RCC 7860 (cell line): ENCODE data around the gene LRRK1.

Experiments used
- DNase-seq: peaks from one replicate; pipeline ENCODE4 v3.0.0-alpha.2; 2015; ENCODE audit warnings: low spot score
- FAIRE-seq: peaks from 2 replicates; lab custom pipeline; 2012; peaks lifted over from hg19 to GRCh38; lab: Jason Lieb, UNC

The LRRK1 gene

DNA sequence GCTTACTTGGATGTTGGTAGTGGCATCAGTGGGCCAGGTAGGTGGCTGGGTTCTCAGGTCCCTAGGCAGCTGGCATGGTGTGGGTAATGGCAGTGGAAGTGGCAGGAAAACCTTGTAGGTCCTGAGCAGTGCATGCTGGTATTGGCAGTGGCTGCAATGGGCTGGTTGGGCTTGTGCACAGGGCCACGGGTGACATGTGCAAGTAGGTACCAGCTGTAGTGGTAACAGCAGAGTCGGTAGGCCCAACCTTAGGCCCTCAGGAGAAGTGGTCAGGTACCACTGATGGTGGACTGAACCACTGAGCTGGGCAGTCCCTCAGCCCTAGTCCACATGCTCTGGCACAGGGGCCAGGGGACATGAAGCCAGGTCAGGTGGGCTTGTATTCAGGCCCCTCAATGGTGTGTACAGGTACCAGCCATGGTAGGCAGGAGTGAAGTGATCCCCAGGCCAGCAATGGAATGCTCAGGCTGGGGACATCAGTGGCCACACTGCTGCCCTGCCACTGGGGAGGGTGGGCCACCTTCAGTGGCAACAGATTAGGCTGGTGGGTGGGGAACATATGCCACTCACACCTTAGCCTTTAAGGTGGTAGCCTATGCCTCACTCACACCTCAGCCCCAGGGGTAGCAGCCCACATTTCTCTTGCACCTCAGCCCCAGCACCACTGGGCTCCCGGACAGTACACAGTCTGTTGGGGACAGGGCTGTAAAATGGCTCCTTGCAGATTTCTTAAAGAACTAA is 118.1 kb downstream of the LRRK1 start:
- no peak for FAIRE-seq
- DNase-seq: no peak

DNA sequence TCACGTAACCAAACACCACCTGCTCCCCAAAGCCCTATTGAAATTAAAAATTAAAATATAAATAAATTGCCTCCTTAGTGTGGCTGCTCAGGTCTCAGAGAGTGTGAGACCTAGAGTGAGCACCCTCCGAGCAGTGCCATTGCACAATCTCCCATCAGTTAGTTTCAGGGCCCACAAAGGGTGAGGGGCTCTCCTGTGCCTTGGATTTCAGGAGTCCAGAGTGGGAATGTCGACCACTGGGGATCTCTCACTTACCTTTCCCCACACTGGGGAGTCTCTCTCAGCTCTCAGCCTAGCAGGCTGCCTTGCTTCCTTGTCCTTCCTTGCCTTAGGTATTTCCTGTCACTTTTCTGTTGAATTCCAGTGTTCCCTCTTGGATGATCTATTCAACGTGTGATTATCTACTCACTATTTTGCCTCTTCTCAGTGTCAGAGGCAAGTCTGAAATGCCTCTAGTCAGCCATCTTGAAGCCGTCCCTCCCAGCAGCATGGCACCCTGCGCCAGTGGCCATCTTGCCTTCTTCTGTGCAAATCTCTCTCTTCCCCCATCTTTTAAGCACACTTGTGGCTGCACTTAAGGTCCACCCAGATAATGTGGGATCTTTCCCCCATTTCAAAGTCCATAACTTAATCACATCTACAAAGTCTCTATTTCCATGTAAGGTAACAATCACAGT is 119.3 kb downstream of the LRRK1 start:
- FAIRE-seq (no peak), DNase-seq (no peak)

DNA sequence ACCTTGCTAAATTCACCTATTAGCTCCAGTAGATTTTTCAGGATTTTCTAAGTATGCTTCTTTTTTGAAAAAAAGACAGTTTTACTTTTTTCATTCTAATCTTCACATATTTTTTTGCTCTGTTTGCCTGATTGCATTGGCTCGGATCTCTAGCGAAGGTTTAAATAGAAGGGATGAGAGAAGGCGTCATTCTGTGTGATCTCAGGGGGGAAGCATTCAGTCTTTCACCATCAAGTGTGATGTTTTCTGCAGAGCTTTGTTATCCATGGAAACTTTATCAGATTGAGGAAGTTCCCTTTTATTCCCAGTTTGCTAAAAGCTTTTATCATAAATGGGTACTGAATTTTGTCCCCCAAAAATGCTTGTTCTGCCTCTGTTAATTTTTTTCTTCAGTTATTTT is 120.3 kb downstream of the LRRK1 start:
- FAIRE-seq: no peak
- DNase-seq: no peak

DNA sequence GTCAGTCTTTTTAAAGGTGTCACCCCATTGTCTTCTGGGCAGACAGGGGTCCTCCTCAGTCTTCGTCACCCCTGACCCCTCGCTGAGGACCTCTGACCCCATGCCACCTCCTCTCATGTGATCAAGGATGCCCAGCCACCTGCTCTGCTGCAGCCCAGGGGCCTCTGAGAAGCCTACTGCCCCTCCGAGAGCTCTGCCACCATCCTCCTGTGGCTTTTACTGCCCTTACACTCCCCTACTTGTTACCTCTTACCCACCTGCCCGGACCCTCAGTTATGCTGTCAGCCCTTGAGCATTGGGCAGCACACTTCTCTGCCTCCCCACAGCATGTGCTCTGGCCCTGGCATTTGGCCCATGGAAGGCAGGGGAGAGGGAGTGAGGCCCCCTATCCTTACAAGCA is 123.2 kb downstream of the LRRK1 start:
- DNase-seq (no peak), FAIRE-seq (no peak)

DNA sequence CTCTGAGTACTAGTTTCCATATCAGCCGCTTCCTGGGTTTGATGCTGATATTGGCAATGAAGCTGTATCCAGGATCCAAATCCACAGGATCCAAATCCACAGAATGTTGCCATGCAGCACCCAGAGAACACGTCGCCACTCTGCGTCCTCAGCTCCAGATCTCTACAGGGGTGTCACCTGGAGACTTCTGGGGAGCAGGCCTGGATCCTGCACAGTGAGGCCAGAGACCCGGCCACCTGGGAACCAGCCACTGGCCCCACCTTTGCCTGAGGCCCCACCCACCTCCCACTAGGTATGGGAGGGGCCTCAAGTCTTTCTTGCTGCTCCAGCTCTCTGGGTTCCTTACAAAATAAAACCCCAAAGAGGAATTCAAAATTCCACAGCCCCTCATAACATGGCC is 123.9 kb downstream of the LRRK1 start:
- no peak for FAIRE-seq

DNA sequence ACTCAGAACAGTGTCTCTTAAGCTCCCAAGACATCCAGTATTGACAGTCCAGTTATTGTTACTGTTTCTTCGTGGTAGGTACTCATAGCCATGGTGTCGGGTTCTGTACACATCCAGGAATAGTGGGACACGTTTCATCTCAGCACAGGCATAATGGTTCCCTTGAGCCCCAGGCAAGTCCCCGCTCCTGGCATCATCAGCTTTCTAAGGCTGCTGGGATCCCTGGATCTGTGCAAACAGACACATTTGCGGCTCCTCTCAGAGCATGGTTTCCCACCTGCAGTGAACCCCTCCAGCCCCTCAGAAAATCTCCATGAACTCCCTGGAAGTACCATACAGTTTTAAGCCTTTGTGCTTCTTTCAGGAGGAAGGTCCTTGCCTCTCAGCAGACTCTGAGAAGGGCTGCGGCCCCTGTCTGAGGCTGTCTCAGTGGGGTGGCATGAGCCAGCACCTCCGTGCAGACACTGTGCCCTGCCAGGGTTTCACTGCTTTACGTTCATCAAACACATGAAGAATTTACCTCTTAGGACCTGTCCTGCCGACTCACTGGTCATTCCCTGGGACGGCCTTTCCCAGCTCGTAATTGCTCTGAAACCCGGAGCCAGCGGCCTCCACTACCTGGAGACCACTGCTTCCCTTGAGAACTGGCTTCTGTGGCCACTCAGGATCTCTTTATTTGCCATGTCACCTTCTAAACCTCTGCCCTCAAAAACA is 124.9 kb downstream of the LRRK1 start:
- FAIRE-seq: no peak

More for the DNA sequence above, 123.9 kb downstream of the LRRK1 start:
- DNase-seq: no peak

DNA sequence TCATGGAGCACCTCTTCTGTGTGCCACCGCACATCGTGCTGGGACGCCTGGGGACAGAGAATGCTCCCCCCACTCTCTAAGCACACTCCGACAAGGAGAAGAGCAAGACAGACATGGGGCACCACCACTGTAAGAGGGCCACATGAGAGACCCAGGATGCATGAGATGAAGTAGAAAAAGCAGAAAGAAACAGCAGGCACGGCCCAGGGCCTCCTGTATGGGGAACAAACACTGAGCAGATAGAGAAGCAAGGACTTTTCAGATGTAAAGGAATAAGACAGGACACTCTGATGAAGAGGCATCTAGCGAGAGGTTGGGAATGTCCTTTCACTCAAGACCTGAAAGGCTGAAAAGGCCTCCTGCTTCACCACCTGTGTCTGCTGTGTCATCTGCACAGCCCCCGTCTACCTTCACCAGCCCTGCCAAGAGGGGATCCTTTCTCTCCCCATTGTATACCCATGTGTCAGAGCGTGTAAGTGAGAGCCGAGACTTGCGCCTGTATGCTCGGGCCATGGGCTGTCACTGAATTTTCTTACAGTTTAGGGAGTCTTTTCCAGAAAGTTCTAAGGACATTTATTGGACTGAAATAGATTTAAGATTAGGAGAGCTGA is 125.6 kb downstream of the LRRK1 start:
- DNase-seq (no peak), FAIRE-seq (no peak)

More for the DNA sequence above, 124.9 kb downstream of the LRRK1 start:
- DNase-seq: no peak

DNA sequence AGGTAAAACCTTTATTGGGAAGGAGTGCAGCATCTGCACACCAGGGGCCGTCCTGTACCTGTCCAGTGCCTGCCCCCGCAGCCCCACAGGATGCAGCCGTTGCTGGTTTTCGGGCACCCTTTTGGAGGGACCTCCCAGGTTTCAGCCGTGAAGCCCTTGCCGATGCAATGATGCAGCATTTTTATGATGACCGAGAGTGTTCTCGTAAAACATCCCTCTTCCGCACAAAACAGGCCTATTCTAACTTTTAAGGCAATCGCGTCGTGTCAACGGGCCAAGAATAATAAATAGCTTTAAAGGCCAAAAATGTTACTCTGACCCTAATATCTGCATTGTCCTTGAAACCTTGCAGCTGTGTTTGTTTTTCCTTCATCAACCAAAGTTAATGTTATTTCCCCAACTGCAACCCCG is 126.1 kb downstream of the LRRK1 start:
- FAIRE-seq: no peak
- no peak for DNase-seq

DNA sequence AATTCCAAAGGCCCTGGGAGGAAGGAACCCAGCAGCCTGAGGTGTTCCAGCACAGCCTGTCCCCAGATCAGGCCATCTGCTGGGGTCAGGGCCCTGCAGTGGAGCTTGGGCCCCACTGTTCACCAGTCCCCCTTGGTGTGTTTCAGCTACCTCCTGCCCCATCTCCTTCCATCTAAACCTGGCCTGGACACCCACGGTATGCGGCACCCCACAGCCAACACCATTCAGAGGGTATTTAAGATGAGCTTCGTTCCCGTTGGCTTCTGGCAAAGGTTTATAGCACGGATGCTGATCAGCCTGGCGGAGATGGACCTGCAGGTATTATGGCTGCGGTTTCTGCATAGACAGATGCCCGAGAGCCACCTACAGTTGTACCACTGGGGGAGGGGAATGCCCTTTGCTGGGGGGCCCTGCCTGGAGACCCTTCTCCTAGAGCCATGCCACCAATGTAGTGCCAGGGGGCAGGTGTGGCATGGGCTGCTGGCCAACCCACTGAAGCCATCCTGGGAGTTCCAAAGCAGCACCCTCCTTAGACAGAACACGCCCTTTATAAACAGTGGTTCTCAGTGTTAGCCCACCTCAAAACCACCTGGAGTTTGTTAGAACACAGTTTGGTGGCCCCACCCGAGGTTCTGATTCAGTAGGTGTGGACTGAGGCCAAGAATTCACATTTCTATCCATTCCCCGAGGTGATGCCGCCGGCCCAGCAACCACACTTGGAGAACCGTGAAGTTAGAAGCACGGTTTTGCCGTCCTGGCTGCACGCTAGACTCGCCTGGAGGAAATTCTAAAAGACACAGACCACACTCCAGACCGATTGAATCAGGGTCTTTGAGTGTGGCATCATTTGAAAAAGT is 126.9 kb downstream of the LRRK1 start:
- DNase-seq (no peak), FAIRE-seq (no peak)

DNA sequence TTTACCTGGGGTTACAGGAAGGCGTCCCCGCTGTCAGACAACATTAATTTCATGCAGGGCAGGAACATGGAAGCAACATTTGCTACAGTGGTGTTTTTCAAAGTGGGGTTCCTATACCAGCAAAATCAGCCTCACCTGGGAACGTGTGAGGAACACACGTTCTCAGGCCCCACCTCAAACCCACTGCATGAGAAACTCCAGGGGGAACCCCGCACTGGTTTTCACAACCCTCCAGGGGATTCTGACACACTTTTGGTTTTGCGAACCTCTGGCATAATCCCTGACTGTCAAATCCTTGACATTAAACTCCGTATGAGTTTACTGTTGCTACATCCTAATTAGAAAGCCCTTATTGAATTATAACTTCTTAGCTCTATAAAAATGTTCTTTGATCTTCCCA is 127.7 kb downstream of the LRRK1 start:
- no peak for FAIRE-seq

DNA sequence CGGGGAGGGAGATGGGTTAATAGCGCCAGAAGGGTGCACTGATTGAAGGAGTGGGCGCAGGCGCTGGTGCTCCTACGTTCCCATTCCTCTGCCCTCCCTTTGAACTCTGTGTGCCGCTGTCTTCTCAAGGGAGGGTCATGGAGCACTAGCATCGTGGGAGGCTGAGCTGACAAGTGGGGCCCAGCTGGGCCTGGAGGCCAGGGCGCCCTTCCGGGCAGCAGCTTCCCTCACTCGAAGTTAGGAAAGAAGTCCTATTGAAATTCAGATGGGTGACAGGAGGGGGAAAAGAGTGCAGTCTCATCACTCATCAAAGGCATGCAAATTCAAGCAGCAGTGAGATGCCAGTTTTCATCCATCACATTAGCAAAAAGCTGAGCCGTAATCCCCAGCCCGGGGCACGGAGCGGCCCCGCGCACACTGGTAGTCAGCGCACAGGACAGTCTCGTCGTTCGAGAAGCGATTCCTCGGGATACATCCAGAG is 128.2 kb downstream of the LRRK1 start:
- DNase-seq: no peak
- no peak for FAIRE-seq

More for the DNA sequence above, 127.7 kb downstream of the LRRK1 start:
- DNase-seq: no peak

DNA sequence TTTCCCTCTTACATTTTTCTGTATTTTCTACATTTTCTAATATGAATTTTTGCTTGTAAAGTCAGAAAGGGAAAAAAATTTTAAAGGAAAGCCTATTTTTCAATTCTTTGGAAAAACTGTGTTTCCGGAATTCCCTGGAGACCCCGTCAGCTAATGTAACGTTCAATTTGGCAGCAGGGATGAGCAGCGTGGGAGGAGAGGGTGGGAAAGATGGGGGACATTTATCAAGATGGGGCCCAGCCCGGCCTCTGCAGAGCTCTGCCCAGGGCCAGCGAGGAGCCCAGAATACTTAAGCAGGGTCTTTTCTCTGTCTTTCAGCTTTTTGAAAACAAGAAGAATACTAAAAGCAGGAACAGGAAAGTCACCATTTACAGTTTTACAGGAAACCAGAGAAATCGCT is 129.0 kb downstream of the LRRK1 start:
- DNase-seq: no peak
- FAIRE-seq: no peak

DNA sequence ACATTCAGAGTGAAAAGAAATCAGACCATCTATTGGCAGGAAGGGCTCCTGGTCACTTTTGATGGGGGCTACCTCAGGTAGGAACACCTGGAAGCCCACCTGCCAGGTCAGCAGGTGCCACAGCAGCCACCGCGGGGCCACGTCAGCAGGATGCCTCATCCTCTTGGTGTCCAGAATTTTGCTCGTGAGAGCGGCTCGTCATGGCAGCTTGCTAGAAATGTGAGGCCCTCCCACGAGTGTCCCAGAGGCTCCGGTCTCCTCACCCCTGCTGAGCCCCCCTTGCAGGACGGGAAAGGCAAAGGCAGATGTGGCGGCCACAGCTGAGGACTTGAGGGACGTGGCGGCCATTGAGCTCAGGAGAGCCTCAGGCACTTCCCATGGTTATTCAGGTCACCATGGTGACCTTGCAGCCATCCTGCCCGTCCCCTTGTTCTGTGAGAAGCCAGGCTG is 129.4 kb downstream of the LRRK1 start:
- FAIRE-seq: no peak
- DNase-seq: no peak

DNA sequence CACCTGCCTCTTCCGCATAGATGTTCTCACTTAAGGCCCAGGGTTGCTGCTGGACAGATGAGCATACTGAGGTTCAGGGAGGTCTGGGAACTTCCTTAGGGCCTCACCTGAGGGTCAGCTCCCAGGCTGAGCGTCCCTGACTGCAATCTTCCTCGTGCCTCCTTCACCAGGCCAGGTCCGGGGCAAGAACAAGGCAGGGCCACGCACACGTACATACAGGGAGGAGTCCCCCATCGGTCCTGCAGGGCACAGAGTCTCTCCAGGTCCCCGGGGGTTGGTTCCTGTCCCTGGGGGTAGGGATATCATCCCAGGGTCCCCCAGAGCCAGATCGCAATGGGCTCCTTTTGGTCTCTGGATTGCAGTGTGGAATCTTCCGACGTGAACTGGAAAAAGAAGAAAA is 130.1 kb downstream of the LRRK1 start:
- no peak for DNase-seq
- FAIRE-seq: no peak

DNA sequence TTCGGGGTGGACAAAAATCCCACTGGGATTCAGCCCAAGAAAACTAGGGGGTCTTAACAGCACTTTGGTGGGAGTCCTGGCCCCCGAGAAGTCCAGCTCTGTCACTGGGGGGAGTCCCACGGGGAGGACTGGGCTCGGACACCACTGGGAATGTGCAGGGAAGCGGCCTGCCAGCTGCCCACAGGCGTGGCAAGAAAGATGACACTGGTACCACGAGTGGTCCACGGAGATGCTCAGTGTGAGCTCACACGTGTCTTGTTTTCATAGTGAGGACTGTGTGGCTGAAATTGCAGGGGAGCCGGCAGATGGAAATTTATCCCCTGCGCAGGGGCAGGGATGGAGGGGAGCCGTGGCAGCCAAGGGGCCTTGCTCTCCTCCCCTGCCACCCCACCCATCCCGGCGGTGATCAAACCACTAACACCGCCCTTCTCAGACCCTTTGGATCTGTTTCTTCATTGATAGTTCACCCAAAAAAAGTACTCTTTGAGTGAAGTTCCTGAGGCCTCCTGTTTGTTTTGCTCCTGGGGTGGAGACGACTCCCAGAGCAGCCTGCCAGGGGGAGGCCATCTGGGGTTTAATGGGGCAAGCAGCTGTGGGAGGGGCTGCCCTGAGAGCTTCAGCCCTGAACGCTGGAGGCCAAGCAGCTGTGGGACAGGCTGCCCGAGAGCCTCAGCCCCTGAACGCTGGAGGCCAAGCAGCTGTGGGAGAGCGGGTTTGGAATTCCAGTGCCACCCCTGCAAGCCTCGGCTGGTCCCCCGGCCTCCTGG is 130.9 kb downstream of the LRRK1 start:
- DNase-seq: no peak
- no peak for FAIRE-seq

DNA sequence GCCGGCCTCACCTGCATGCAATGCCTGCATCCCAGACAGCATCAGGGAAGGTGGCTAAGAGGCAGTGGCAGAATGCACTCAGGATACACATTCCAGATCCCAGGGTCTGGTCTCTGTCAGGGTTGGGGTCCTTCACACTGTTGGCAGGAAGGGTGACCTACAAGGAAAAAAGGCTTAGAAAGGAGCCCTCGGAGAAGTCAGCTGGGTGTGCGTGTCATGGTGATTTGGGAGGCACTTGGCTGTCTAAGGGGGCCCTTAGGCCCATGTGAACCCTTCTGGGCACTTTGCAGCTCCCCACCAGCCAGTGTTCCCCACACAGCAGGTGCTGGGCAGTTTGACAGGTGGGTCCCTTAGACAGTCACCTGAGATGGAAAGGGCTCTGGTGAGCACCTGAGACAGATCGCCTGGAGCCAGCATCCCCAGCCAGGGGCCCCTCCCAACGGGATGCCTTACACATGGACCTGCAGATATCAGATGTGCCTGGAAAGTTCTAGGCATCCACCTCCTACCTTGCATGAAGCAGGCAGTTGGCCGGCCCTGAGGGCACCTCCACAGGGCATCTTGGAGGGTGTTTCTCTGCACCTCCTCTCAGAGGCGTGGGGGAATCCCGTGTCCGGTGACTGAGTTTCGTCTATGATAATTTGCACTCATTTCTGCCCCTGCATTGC is 131.6 kb downstream of the LRRK1 start:
- no peak for DNase-seq
- no peak for FAIRE-seq

DNA sequence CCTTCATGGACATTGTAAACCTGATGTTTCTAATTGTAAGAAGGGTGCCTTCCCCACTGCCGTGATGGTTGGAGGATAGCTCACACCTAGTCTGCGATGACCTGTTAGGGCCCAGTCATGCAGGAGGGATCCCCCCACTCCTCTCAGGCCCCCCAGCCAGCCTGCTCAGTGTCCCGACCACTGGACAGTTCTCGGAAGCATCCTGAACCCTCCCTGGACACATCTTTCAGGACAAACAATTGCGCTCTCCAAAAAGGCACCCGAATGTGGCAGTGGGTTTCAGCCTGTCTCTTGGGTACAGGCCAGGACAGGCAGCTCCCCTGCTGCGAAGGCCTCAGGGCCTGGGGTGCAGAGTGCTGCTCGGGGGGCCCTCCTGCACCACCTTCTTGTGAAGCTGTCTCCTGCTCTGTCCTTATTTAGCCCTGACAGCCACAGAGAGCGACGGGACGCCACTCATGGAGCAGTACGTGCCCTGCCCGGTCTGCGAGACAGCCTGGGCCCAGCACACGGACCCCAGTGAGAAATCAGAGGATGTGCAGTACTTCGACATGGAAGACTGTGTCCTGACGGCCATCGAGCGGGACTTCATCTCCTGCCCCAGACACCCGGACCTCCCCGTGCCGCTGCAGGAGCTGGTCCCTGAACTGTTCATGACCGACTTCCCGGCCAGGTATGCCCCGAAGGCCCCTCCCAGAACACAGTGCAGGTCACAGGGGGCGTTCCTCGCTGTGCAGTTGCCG is 132.3 kb downstream of the LRRK1 start:
- DNase-seq: no peak
- FAIRE-seq: no peak

DNA sequence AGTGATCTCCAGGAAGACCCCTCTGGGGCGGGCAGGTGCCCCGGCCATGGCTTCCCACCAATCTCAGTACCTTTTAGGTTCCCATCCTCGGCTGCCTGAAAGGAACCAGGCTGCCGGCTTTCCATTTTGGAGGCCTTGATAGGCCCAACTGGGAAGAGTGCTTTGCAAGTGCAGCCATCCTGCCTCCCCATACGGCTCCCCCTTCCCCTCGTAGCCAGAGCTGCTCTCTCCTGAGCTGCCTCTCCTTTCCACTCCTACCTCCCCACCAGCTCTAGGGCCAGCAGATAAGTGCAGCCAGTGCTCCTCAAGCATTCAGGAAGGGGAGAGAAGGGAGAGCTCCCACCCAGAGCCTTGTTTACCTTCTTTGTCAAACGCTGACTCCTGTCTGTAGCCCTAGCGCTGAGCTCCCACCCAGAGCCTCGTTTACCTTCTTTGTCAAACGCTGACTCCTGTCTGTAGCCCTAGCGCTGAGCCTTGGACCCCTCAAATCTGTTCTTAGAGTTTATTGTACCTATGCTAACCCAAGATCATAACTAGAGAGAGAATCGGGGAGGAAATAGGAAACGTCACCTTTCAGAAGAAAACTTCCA is 133.0 kb downstream of the LRRK1 start:
- DNase-seq: no peak
- no peak for FAIRE-seq
